Measurements from ENCODE around the gene SPAG6.
A peak's percentile ranks its signal among the peaks of the same experiment; 100 is the strongest.
"Not testable (repeated sequence)": the region's sequence is repeated elsewhere in the genome, so short reads cannot be mapped to it uniquely, and the experiment has no call there.

The SPAG6 gene

DNA sequence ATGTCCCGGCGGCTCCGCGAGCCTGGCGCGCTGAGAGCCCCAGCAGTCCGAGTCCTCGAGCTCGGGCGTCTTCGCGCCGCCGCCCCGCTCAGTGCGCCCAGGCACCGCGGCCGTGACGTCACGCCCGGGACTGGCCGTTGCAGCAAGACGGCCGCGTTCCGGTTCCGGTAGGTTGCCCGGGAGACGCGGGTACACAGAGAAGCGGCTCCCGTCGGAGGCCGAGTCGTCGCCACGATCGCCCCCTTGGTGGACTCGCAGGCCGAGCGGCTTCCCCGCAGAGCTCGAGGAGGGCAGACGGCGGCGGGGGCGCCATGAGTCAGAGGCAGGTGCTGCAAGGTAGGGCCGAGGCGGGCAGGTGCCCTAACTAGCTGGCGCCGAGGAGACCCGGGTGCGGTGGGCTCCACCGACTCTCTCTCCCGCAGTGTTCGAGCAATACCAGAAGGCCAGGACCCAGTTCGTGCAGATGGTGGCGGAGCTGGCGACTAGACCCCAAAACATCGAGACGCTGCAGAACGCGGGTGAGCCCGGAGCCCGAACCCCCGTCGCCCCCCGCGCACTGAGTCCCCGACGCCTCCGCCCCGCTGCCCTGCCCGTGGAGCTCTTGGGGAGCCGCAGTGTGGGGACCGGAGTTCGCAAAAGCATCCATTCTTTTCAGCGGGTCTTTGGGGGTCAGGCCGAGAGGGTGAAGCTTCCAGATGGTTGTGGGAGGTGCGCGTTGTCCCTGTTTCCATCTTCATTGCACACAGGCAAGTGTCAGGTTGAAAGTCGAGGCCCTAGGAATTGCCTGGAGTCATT, at the start of gene SPAG6:
Gene SPAG6, plus strand, starts transcription at position 196 of the 795 bp plus-strand sequence. Its CDS starts 116 bp downstream, at position 312.
- DNase-seq, result no peak

DNA sequence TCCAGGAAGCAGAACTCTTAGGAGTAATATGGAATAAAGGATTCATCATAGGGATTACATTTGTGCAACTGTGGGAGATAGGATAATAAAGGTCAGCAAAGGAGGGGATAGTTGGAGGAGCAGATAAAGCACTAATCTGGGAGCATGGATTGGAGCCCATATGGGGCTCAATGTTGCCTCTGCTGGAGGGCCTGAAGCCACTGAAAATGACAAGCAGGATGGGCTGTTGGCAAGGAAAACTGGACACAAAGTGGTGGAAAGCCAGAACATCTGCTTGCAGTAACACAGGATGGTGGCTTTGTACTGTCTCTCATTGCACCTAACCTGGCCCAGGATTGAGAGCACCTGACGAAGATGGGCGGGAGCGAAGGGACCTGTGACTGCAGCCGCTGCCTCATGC, 44.1 kb upstream of the SPAG6 start:
- DNase-seq, result no peak

DNA sequence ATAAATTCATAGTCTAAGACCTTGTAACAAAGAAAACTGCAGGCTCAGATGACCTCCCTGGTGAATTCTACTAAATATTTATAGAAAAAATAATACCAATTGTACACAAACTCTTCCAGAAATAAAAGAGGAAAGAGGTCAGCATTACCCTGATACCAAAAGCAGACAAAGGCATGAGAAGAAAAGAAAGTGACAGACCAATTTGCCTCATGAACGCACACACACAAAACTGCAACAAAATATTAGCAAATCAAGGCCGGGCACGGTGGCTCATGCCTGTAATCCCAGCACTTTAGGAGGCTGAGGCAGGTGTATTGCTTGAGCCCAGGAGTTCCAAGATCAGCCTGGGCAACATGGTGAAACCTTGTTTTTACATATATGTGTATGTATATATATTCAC, 41.8 kb upstream of the SPAG6 start:
- no peak for DNase-seq

DNA sequence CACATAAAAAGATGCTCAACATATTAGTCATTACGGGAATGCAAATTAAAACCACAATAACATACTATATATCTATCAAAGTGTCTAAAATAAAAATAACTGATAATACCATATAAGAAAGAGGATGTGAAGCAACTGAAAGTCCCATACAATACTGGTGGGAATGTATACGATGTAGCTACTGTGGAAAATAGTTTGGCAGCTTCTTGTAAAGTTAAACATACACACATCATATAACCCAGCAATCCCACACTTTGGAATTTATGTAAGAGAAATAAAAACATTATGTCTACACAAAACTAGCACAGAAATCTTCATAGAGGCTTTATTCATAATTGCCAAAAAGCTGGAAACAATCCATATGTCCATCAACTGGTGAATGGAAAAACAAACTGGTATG, 39.6 kb upstream of the SPAG6 start:
- DNase-seq, result no peak

GRCh38 chr10:22308390-22308789, 36.9 kb upstream of the SPAG6 start:
- no peak for DNase-seq

GRCh38 chr10:22309180-22310000, 35.9 kb upstream of the SPAG6 start:
- no peak for DNase-seq

DNA sequence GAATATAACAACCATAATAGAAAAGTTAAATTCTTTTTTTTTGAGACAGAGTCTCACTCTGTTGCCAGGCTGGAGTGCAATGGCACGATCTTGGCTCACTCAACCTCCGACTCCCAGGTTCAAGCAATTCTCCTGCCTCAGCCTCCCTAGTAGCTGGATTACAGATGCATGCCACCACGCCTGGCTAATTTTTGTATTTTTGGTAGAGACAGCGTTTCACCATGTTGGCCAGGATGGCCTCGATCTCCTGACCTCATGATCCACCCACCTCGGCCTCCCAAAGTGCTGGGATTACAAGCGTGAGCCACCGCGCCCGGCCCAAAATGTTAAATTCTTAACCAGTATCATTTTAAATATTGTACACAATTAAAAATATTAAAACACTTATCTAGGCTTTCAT, 35.3 kb upstream of the SPAG6 start:
- DNase-seq, result not testable (repeated sequence)

- DNase-seq, result peak; percentile 26
These were observed 34.4 kb upstream of the SPAG6 start for GRCh38 chr10:22310928-22311327.

DNA sequence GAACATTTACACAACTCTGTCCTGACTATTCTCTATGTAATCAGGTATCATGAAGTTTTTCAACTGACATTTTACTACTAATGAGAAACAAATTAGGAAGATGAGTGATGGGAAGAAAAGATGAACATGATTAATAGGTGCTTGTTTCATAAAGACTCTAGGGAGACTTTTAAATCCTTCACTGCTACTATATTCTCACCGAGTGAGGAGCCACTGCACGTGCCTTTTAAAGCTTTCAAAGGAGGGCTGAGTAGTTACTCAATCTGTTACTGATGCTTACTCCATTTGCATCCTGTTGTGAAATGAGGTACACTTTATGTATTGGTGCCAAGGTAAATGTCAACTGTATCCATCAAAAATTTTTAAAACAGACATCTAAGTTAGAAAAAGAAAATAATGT, 30.4 kb upstream of the SPAG6 start:
- DNase-seq, result no peak

DNA sequence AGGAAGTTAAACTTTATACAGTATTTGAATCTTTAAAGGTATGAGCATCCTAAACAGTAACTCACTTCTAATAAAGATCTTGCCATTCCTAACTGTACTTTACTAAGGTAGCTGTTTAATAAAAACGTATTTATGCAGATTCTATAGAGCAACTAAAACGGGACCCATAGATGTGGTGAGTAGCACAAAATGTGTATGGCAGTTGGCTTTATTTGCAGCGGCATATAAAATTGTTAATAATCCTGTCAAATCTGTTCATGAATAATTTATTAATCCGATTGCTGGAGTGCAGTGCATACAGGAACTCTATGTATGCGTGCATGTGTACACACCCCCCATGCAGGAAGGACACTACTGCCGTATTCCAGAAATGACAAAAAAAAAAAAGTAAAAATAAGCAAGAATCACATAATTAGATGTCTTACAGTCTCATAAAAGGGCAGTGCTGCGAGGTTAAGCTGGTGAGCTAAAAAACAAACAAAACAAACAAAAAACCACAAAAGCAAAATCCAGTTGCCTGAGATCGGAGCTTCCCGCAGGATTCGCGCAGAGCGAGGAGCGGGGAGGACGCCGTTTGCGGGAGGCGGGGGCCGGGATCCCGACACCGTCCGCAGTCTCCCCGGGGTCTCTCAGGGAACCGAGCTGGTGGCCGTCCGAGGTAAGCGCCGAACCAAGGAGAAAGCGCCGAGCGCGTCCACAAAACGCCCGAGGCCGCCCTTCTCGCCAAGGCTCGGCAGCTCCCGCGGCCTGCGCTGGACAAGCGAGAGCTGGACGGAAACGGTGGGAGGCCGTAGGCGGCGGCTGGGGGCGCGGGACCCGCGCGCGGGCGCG, 29.6 kb upstream of the SPAG6 start:
- DNase-seq, result no peak

DNA sequence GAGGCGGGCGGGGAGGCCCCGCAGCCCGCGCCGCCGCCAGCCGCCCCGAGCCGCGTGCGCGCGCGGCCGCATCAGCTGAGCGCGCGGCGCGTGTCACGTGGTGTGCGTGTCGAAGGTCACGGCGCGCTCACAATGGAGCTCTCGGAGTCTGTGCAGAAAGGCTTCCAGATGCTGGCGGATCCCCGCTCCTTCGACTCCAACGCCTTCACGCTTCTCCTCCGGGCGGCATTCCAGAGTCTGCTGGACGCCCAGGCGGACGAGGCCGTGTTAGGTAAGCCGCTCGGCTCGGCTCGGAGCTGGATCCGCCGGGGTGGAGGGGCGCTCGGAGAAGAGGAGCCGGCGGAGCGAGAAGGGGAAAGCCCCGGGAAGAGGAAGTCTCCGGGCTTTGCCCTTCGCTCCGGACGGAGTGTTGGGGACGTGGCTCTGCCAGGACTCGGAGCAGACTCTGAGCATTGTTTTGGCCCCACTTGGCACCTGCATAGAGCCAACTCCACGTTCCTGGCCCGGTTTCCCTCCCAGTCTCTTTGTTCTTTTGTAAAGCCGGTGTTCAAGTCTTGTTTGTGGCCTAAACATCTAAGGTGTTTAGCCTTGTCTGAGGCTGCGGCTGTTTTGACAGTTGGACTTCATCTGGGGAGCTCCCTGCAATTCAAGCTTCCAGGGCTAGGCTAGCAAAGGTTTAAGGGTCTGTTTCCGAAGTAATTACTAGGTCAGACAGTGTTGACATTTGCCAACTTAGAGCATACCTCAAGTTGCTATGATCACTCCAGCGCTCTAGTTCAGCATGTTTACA, 28.8 kb upstream of the SPAG6 start, which contains the start of gene COMMD3:
Gene COMMD3, plus strand, starts transcription at position 103 of the 790 bp plus-strand sequence. Its CDS starts 30 bp downstream, at position 133.
- peak; percentile 84 for DNase-seq

DNA sequence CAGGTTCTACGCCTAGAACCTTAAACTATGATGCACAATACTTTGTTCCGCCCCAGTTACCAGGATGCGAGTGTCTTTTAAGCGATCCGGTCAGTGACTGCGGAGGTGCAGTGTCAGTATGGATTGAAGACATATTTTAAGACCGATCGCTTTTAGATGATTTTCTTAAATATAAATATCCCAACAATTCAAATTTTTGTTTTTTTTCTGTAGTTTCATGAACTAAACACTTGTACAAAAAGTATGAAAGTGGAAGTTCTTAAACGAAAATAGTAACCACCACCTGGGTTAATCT, 28.3 kb upstream of the SPAG6 start:
- no peak for DNase-seq

- DNase-seq, result no peak
These were observed 27.3 kb upstream of the SPAG6 start for GRCh38 chr10:22317771-22318565.

GRCh38 chr10:22318772-22319171, 26.5 kb upstream of the SPAG6 start:
- no peak for DNase-seq

DNA sequence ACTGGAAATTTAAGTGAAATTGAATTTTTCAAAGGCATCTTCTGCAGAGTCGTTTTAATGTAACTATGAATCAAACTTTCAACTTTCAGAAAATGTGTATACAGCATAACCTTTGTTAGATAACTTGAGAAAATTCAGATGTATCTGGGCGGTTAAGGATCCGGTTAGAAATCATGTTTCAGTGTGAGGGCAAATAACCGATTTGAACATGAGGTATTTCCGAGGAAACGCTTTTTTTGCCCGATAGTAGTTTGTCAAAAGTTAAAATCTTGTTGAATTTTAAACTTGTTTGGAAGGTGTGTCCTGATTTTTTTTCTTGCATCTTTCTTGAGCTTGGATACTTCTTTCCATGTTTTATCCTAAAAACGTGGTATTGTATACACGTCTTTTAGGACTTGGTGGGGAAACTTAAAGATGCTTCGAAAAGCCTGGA, 25.7 kb upstream of the SPAG6 start:
- DNase-seq, result peak; percentile 42

GRCh38 chr10:22319980-22320558, 25.2 kb upstream of the SPAG6 start:
- no peak for DNase-seq

GRCh38 chr10:22320591-22321155, 24.6 kb upstream of the SPAG6 start, which contains the start of gene BMI1:
TSS of gene BMI1 (plus strand) at chr10:22321099. CDS start at chr10:22326450, 5,351 bp downstream.
- peak; percentile 43 for DNase-seq

DNA sequence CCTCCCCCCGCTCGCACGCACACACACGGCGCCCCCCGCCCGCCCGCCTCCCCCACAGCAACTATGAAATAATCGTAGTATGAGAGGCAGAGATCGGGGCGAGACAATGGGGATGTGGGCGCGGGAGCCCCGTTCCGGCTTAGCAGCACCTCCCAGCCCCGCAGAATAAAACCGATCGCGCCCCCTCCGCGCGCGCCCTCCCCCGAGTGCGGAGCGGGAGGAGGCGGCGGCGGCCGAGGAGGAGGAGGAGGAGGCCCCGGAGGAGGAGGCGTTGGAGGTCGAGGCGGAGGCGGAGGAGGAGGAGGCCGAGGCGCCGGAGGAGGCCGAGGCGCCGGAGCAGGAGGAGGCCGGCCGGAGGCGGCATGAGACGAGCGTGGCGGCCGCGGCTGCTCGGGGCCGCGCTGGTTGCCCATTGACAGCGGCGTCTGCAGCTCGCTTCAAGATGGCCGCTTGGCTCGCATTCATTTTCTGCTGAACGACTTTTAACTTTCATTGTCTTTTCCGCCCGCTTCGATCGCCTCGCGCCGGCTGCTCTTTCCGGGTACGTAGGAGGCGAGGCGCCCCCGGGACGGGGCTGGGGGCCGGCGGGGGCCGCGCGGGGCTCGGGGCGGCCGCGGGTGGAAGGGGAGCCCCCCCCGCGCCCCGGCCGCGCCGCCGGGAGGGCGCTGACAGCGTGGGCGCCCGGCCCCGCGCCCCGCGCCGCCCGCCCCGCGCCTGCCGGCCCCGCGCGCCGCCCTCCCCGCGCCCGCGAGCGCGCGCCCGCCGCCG, 24.0 kb upstream of the SPAG6 start:
- no peak for DNase-seq

DNA sequence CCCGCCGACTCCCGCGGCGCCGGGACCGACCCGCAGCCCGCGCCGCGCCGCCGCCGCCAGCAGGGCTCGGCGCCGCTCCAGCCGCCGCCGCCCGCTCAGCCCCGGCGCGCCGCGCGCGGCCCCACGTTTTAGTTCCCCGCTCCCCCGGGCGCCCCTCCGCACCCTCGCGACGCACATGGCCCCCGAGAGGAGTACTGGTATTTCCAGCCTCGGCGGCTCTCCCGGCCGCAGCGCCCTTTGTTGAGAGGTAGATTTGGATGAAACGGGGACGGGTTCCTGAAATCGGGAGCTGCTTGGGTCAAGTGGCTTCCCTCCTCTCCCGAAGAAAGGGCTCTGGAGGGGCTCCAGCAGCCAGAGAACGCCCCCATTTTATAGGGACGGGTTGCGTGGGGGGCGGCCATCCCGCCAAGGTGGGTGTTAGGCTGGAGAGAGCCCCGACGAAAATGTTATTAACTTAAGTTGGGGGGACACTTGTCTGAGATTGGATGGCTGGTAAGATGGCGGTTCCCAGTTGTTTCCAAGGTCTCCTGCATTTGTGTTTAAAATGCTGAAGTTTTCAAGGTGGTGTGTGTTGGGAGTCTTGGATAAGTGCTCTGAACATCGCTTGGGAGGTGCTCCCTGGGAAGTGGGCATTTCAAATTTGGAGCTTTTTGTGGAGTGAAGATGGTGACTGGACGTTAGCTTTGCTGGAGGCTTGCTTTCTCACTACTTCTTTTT, 23.2 kb upstream of the SPAG6 start:
- DNase-seq, result no peak

Data from KG1 (cell line).